NCI-H82 treated with DMSO at 0.1 percent for 48 hours (cell line): ENCODE results near the gene CHRD.
"Not testable (repeated sequence)": the region's sequence is repeated elsewhere in the genome, so short reads cannot be mapped to it uniquely, and the experiment has no call there.

ENCODE experiments used
- DNase-seq: peaks from one replicate; lab custom pipeline; 2025; ENCODE audit not compliant: unreplicated experiment; lab: John Stamatoyannopoulos, UW

CHRD gene

GRCh38 chr3:184414418-184415202 is 34.8 kb downstream of the CHRD start:
- DNase-seq, result peak; percentile 85

GRCh38 chr3:184415203-184415490 is 35.3 kb downstream of the CHRD start:
- DNase-seq, result no peak

- peak; percentile 62 for DNase-seq
These were observed 37.9 kb downstream of the CHRD start for GRCh38 chr3:184417619-184418327.

GRCh38 chr3:184419171-184419570 is 39.3 kb downstream of the CHRD start:
- no peak for DNase-seq

GRCh38 chr3:184423561-184423960 is 43.7 kb downstream of the CHRD start:
- no peak for DNase-seq

- DNase-seq, result no peak
These were observed 46.9 kb downstream of the CHRD start for GRCh38 chr3:184426691-184427141.

GRCh38 chr3:184428561-184429175 is 48.8 kb downstream of the CHRD start:
- DNase-seq, result no peak

- no peak for DNase-seq
These were observed 49.9 kb downstream of the CHRD start for GRCh38 chr3:184429786-184430185.

GRCh38 chr3:184430940-184431339 is 51.1 kb downstream of the CHRD start:
- no peak for DNase-seq

GRCh38 chr3:184433178-184433577 is 53.3 kb downstream of the CHRD start:
- DNase-seq, result not testable (repeated sequence)

- no peak for DNase-seq
These were observed 59.2 kb downstream of the CHRD start for GRCh38 chr3:184439096-184439495.
